CD8-positive, alpha-beta memory T cell (primary cell): ENCODE measurements around the gene DRGX. TPM values are rescaled to one million over a fixed set of nuclear protein-coding genes. Genes with fewer than 3 reads are reported as not detected.
A peak's percentile ranks its signal among the peaks of the same experiment; 100 is the strongest.

ENCODE experiments used
- CTCF ChIA-PET: fragments of 350-600 bp; sonication (Branson Sonifier 250); formaldehyde crosslinking; loops from one replicate; lab custom pipeline; 2021; ENCODE audit warnings: antibody characterized with exemption; lab: Charles Lee
- POLR2A ChIA-PET: fragments of 350-600 bp; sonication (Branson Sonifier 250); formaldehyde crosslinking; loops from one replicate; lab custom pipeline; 2021; ENCODE audit warnings: antibody characterized with exemption; lab: Charles Lee
- DNase-seq, 5 donors: peaks; one replicate each; pipeline versions ENCODE4 v3.0.0 to v3.0.0-alpha.2; 2020 to 2022; ENCODE audit warnings: mixed read lengths in 1 of 5
- H3K27ac ChIP-seq: one replicate; pipeline ENCODE4 v1.7.0; 2013; ENCODE audit warnings: low read depth, mild to moderate bottlenecking, low read length, moderate library complexity
- H3K27me3 ChIP-seq: 2 replicates; pipeline ENCODE4 v1.7.0; 2013; ENCODE audit warnings: low read length, mild to moderate bottlenecking; ENCODE audit not compliant: insufficient read depth, poor library complexity, severe bottlenecking
- H3K36me3 ChIP-seq: 2 replicates; pipeline ENCODE4 v1.7.0; 2013; ENCODE audit warnings: mild to moderate bottlenecking, low read length, moderate library complexity; ENCODE audit not compliant: insufficient read depth
- H3K4me1 ChIP-seq: 2 replicates; pipeline ENCODE4 v1.7.0; 2013; ENCODE audit warnings: mild to moderate bottlenecking, low read length, moderate library complexity; ENCODE audit not compliant: insufficient read depth
- H3K4me3 ChIP-seq: 2 replicates; pipeline ENCODE4 v1.7.0; 2013; ENCODE audit warnings: mild to moderate bottlenecking, low read length
- H3K9me3 ChIP-seq: 2 replicates; pipeline ENCODE4 v1.7.0; 2013; ENCODE audit warnings: mild to moderate bottlenecking, low read length
- H3K27ac Mint-ChIP-seq, 8 donors: one replicate each; pipeline ENCODE4 v1.8.0; 2020 to 2021; ENCODE audit warnings: mixed read lengths in 8 of 8, mild to moderate bottlenecking in 6 of 8, inconsistent platforms in 3 of 8, moderate library complexity in 3 of 8
- H3K27me3 Mint-ChIP-seq, 2 donors: one replicate each; pipeline ENCODE4 v1.8.0; 2020 to 2021; ENCODE audit warnings: mixed read lengths in 2 of 2, mild to moderate bottlenecking in 1 of 2, moderate library complexity in 1 of 2
- H3K36me3 Mint-ChIP-seq, 3 donors: one replicate each; pipeline ENCODE4 v1.8.0; 2020 to 2021; ENCODE audit warnings: mixed read lengths in 3 of 3, inconsistent platforms in 1 of 3, mild to moderate bottlenecking in 1 of 3
- H3K4me1 Mint-ChIP-seq, 3 donors: one replicate each; pipeline ENCODE4 v1.8.0; 2020 to 2021; ENCODE audit warnings: mixed read lengths in 3 of 3, inconsistent platforms in 1 of 3, mild to moderate bottlenecking in 1 of 3
- H3K4me3 Mint-ChIP-seq, 7 donors: one replicate each; pipeline ENCODE4 v1.8.0; 2020 to 2021; ENCODE audit warnings: mixed read lengths in 7 of 7, mild to moderate bottlenecking in 6 of 7, moderate library complexity in 4 of 7, inconsistent platforms in 2 of 7
- H3K9me3 Mint-ChIP-seq, 5 donors: one replicate each; pipeline ENCODE4 v1.8.0; 2020 to 2022; ENCODE audit warnings: mixed read lengths in 5 of 5, mild to moderate bottlenecking in 3 of 5, moderate library complexity in 2 of 5, inconsistent platforms in 1 of 5
- polyA plus RNA-seq: library from polyadenylated mRNA; unstranded; fragments of 300-500 nt; fragmentation: Illumina TruSeq; gene quantifications from one replicate; pipeline ENCODE4 v1.2.3, GENCODE V29; 2021
- total RNA-seq, 2 experiments: library from RNA; stranded (reverse); gene quantifications; one replicate each; pipeline ENCODE4 v1.2.3, GENCODE V29; 2021

Gene DRGX
- total and polyA plus RNA-seq, 3 experiments from 2014 or later = not detected

DNA sequence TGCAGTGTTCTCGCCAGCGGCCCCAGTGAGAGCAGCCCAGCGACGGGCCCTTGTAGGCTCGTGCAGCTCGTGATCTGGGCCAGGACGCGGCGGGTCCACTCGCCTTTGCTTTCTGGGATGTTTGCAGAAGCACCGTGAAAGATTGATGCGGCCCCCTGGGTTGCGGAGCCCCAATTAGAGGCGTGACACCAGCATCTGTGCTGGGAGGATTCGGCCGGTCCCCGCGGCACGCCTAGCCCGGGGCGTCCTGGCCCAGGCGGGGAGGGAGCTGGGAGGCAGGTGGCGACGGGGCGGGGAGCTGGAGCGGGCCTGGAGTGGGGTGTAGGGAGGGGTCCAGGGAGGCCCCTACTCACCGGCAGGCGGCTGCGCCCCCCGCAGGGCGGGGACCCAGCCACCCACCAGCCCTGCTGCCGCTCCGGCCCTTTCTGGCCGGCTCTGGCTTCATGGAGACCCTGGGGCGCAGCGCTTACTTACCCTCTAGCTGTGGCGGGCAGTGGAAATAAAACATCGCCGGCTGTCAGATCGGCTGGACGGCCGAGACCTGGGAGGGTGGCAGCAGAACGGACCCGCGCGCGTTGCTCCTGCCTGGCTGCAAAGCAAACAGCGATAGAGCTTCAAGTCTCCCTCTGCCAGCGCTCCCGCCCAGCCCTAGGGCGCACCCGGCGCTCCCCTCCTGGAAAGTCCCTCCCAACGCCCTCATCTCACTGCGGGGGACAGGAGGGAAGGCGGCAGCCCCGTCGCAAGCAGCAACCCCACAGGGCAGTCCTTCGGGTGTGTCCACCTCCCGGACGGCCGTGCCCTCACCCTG lies 752 bp downstream of the DRGX start:
- no peak for DNase-seq
- Mint-ChIP-seq H3K4me1 (peaks cover 2 to 30% (median 13%) of the 10 kb centered on the region in 3 donors), H3K9me3 (peaks cover 0 to 4% (median 0%) of the 10 kb centered on the region in 5 donors), H3K4me3 (no peak overlapping the region), H3K36me3 (no peaks in the 10 kb centered on the region), H3K27ac (no peak overlapping the region), H3K27me3 (peaks cover 68 to 85% of the 10 kb centered on the region in 2 donors)
- Histone ChIP-seq H3K4me1 (no peaks in the 10 kb centered on the region), H3K4me3 (no peak overlapping the region), H3K9me3 (no peaks in the 10 kb centered on the region), H3K36me3 (no peaks in the 10 kb centered on the region), H3K27me3 (peaks cover 51% of the 10 kb centered on the region), H3K27ac (no peak overlapping the region)
- CTCF ChIA-PET = no interaction called here
- POLR2A ChIA-PET = no interaction called here

DNA sequence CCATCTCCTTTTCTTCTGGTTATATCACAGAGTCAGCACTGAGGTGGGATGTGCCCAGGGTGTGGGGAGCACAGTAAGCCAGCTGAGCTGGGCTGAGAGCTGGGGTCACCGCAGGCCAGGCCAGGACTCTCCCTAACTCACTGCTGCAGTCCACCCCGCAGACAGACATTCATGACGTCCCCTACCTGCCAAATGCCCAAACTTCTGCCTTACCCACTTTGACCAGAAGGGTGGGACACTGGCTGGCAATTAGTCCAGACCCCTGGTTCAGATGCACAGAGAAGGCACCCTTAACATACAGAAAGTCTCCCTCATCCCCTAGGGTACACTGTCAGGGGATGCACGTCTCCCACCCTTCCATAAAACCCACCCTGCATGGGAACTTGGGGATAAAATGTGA lies 2.1 kb downstream of the DRGX start:
- peaks cover 57 to 82% of the 10 kb centered on the region in 2 donors for H3K27me3 Mint-ChIP-seq
- no peak overlapping the region for H3K27ac Mint-ChIP-seq
- no peak for DNase-seq
- H3K4me3 Mint-ChIP-seq = no peak overlapping the region
- Histone ChIP-seq H3K27ac (no peak overlapping the region), H3K4me3 (no peak overlapping the region), H3K9me3 (no peaks in the 10 kb centered on the region), H3K27me3 (peaks cover 45% of the 10 kb centered on the region), H3K4me1 (no peaks in the 10 kb centered on the region), H3K36me3 (no peaks in the 10 kb centered on the region)
- H3K36me3 Mint-ChIP-seq = no peaks in the 10 kb centered on the region
- POLR2A ChIA-PET = no interaction called here
- CTCF ChIA-PET = no interaction called here
- H3K9me3 Mint-ChIP-seq = peaks cover 0 to 4% (median 0%) of the 10 kb centered on the region in 5 donors
- H3K4me1 Mint-ChIP-seq = peaks cover 2 to 29% (median 12%) of the 10 kb centered on the region in 3 donors

DNA sequence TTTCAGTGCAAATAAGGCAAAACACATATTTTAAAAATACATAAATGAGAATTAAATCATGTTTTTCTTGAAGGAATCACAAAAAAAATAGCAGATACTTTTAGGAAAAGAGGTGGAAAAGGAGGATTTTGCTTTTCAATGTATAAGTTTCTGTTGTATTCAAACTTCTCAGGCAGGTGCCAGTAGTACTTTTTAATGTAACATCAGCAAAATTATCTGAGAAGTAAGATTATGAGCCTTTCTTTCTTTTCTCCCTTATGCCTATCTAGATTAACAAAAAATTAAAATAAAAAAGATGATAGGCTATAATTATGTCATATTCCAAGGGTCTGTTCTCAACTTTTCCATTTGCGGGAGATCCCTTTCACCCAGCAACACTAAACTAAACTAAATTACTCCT lies 2.6 kb downstream of the DRGX start:
- CTCF ChIA-PET = no interaction called here

GRCh38 chr10:49389361-49389933 lies 6.4 kb downstream of the DRGX start:
- Histone ChIP-seq H3K9me3 (no peaks in the 10 kb centered on the region), H3K4me1 (no peaks in the 10 kb centered on the region), H3K36me3 (no peaks in the 10 kb centered on the region), H3K4me3 (no peak overlapping the region), H3K27me3 (peaks cover 9% of the 10 kb centered on the region), H3K27ac (no peak overlapping the region)
- peaks cover 0 to 3% (median 0%) of the 10 kb centered on the region in 5 donors for H3K9me3 Mint-ChIP-seq
- ChIA-PET CTCF (no interaction called here), POLR2A (no interaction called here)
- DNase-seq = no peak
- H3K4me1 Mint-ChIP-seq = peaks cover 0 to 2% (median 0%) of the 10 kb centered on the region in 3 donors
- no peak overlapping the region for H3K4me3 Mint-ChIP-seq
- no peaks in the 10 kb centered on the region for H3K36me3 Mint-ChIP-seq
- peaks cover 33 to 65% of the 10 kb centered on the region in 2 donors for H3K27me3 Mint-ChIP-seq
- no peak overlapping the region for H3K27ac Mint-ChIP-seq

More for the DNA sequence above, 2.6 kb downstream of the DRGX start:
- H3K36me3 ChIP-seq = no peaks in the 10 kb centered on the region
- H3K9me3 ChIP-seq = no peaks in the 10 kb centered on the region
- Mint-ChIP-seq H3K4me1 (peaks cover 0 to 24% (median 7%) of the 10 kb centered on the region in 3 donors), H3K27me3 (peaks cover 52 to 80% of the 10 kb centered on the region in 2 donors), H3K9me3 (peaks cover 0 to 3% (median 0%) of the 10 kb centered on the region in 5 donors), H3K4me3 (no peak overlapping the region), H3K36me3 (no peaks in the 10 kb centered on the region), H3K27ac (no peak overlapping the region)
- H3K27me3 ChIP-seq = peaks cover 40% of the 10 kb centered on the region
- POLR2A ChIA-PET = no interaction called here
- H3K4me1 ChIP-seq = no peaks in the 10 kb centered on the region
- no peak overlapping the region for H3K4me3 ChIP-seq
- no peak overlapping the region for H3K27ac ChIP-seq
- DNase-seq = no peak

DNA sequence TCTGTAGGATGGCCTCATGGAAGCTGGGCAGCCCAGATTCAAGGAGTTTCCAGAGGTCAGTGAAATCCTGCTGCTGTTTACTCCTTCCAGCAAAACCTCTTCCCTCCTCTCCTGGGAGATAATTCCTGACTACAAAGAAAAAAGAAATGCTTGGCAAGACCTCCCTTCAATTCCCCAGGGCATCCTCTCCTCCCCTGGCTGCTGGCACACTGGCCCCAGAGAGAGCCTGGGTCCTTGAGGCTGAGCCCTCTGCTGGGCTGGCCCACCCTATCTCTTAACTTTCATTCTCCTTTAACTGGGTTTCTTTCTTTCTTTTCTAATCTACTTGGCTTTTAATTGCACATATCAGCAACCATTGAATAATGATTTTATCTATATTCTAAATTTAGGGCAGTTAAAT lies 7.7 kb downstream of the DRGX start:
- no peaks in the 10 kb centered on the region for H3K36me3 Mint-ChIP-seq

GRCh38 chr10:49387071-49387470 lies 8.8 kb downstream of the DRGX start:
- ChIA-PET POLR2A (no interaction called here), CTCF (no interaction called here)
- H3K27me3 Mint-ChIP-seq = peaks cover 17 to 53% of the 10 kb centered on the region in 2 donors
- Histone ChIP-seq H3K9me3 (no peaks in the 10 kb centered on the region), H3K4me3 (no peak overlapping the region), H3K27ac (no peak overlapping the region), H3K36me3 (no peaks in the 10 kb centered on the region), H3K27me3 (peaks cover 4% of the 10 kb centered on the region), H3K4me1 (no peaks in the 10 kb centered on the region)
- peak overlapping the region in 1 of 7 donors; percentile 54 for H3K4me3 Mint-ChIP-seq
- H3K27ac Mint-ChIP-seq = no peak overlapping the region
- no peaks in the 10 kb centered on the region for H3K4me1 Mint-ChIP-seq
- no peaks in the 10 kb centered on the region for H3K9me3 Mint-ChIP-seq
- DNase-seq = no peak
- H3K36me3 Mint-ChIP-seq = no peaks in the 10 kb centered on the region

More for the DNA sequence above, 7.7 kb downstream of the DRGX start:
- H3K9me3 Mint-ChIP-seq = no peaks in the 10 kb centered on the region
- no peaks in the 10 kb centered on the region for H3K36me3 ChIP-seq
- peaks cover 4% of the 10 kb centered on the region for H3K27me3 ChIP-seq
- no peak for DNase-seq
- H3K4me3 Mint-ChIP-seq = no peak overlapping the region
- H3K27ac ChIP-seq = no peak overlapping the region
- no peaks in the 10 kb centered on the region for H3K4me1 Mint-ChIP-seq
- H3K27ac Mint-ChIP-seq = no peak overlapping the region
- CTCF ChIA-PET = no interaction called here
- H3K4me3 ChIP-seq = no peak overlapping the region
- no peaks in the 10 kb centered on the region for H3K9me3 ChIP-seq
- peaks cover 22 to 60% of the 10 kb centered on the region in 2 donors for H3K27me3 Mint-ChIP-seq
- no peaks in the 10 kb centered on the region for H3K4me1 ChIP-seq
- POLR2A ChIA-PET = no interaction called here

DNA sequence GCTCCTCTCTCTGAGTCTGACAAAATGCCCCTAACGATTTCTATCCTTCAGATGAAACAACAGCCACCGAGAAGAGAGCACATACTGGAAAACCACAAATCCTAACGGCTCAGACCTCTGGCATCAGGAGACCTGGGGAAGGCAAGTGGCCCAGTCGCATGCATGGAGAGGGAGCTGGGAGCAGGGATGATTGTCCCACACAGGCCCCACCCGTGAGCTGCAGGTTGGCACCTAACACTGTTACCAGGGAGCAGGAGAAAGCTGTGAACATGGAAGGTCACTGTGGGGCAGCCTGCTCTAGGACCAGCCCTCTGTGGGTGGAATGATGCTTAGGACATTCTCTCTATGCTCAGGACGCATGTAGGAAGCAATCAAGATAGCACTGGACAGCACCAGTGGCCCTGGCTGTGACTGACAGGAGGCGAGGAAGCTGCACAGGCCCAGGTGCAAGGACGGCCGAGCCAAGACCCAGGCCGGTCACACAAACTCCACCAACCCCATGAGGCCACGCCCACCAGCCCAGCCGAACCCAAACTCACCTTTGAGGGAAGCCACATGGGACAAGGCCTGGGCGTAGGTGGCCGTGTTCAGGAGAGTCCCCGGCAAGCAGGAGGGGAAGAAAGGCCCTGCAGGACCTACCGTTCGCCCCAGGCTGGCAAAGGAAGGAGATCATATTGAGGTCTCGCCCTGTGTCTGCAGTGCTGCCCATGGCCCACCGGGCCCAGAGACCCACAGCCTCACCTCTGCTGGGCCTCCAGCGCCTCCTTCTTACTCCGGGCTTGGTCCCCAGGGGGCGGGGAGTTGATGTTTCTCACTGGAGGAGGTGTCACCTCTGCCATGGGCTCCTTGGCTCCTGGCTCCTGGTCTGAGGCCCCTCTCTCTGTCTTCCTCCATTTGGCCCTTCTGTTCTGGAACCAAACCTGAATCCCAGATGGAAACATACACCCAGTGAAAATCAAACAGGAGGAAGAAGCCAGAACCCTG lies 9.7 kb downstream of the DRGX start:
- H3K27ac Mint-ChIP-seq = no peak overlapping the region
- no peaks in the 10 kb centered on the region for H3K36me3 Mint-ChIP-seq
- no peaks in the 10 kb centered on the region for H3K4me1 ChIP-seq
- no peak overlapping the region for H3K4me3 Mint-ChIP-seq
- peaks cover 8 to 44% of the 10 kb centered on the region in 2 donors for H3K27me3 Mint-ChIP-seq
- H3K9me3 Mint-ChIP-seq = no peaks in the 10 kb centered on the region
- peaks cover under 1% of the 10 kb centered on the region for H3K27me3 ChIP-seq
- no peak overlapping the region for H3K4me3 ChIP-seq
- no peaks in the 10 kb centered on the region for H3K4me1 Mint-ChIP-seq
- CTCF ChIA-PET = no interaction called here
- no peak overlapping the region for H3K27ac ChIP-seq
- POLR2A ChIA-PET = no interaction called here
- DNase-seq = no peak
- H3K9me3 ChIP-seq = no peaks in the 10 kb centered on the region
- H3K36me3 ChIP-seq = no peaks in the 10 kb centered on the region
